ENCODE data around the gene CHSY1.

CHSY1 gene

GRCh38 chr15:101210466-101210865 lies 41.4 kb downstream of the CHSY1 start:
- peak; percentile 7 for DNase-seq

- no peak for DNase-seq
Observed at GRCh38 chr15:101210058-101210457, 41.8 kb downstream of the CHSY1 start.

GRCh38 chr15:101209285-101209845 lies 42.5 kb downstream of the CHSY1 start:
- no peak for DNase-seq

DNA sequence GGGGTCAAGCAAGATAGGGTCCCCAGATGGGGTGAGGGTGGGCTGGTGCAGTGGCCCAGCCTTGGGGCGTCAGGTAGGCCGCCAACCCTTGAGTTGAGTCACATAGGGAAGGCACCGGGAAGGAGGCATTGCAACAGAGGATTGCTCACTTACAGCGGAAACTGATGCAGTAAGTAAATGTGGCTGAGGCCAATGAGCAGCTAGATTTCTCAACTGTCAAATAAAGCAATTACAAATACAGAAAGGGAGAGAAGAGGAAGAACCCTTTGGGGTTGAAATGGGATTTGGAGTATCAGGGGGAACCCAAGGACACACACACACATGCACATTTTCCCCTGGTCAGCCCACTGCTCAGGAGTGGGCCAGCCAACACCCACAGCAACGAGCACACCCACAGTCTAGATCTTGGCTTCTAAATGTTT lies 44.0 kb downstream of the CHSY1 start:
- DNase-seq, result no peak

DNA sequence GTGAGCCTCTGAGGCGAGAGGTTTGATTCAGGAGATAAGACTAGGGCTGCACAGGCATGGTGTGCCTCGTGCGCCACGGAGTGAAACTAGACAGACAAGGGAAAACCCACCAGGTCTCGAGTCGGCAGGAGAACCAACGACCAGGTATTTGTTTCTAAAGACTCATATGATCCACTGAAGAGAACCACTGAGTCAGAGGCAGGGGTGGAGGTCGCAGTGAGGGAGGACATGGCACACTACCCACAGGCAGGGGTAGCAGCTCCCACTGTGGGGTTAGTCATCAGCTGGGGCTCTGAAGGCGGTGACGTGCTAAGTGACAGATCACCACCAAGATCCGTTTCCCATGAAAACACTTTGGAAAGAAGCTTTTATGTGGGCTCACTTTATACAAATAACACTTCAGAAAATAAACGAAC lies 45.7 kb downstream of the CHSY1 start:
- no peak for DNase-seq

- DNase-seq, result no peak
Observed at GRCh38 chr15:101204739-101205535, 46.9 kb downstream of the CHSY1 start.

DNA sequence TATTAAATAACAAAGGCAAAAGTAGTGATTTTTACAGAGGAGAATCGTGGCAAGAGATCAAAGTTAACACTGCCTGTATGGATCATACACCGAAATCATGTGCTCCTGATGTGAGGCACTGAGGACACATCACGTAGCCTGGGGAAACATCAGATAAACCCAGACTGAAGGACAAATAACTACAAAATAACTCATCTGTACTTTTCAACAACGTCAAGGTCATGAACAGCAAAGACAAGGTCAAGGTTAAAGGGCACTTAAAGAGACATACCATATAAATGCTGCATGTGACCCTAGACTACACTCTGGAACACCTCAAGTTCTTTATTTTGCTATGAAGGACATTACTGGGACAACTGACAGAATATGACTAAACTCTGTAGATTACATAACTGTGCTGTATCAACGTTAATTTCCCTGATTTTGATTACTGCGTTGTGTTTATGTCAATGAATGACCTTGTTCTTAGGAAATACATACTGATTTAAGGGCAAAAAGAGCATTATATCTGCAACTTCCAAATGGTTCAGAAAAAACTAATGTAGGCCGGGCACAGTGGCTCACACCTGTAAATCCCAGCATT lies 48.1 kb downstream of the CHSY1 start:
- DNase-seq, result no peak

DNA sequence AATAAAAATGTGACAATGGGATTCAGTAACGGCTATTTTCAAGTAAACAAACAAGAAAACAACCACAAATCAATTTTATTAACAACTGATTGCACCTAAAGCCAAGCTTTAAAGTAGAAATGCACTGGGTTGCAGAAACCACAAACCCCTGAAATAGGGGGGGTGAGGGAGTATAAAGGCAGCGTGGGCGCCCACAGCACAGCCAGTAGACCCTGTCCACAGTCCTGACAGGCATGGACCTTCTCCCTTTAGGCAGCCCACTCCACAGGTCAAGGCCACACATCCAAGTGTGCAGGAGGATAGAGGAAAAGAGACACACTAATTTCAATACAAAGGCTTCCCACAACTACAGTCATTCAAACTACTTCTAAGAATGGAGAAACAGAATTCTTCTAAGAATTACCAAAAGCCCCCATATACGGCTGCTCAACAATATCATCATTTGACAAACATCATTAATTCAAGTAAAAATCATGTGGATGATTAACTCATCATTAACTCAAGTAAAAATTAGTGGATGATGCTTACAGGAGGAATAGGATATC lies 48.7 kb downstream of the CHSY1 start:
- no peak for DNase-seq

DNA sequence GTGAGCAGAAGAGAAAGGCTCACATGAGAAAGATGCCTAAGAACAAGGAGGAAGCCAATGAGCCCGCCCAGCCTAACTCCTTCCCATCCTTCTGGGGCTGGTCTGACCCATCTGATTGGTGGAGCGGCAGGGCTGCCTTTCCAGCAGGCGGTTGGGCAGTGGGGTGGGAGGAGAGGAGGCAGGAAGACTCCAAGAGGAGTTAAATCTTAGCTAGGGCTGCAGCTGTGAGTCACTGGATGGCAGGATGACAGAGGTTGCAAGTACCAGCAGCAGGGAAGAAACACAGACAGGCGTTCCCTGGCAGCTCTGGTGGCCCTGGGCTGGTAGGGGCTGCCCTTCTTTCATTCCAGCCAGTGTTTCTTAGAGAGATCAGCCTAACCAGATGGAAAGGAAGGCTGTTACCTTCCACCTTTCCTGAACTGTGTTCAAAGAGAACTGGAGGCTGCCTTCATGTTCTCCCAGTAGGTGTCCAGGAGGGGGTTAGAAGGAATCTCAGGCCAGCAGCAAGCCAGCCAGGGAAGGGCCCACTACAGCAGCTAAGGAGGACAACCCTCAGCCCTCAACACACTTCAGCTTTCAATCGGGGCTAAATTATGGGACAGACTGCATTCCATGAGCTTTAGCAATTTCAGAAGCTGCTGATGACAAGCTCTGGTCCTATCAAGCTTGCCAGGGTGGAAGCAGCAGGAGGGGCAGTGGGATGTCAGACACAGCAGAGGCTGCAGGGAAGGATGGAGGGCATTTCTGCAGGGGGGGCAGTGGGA lies 50.3 kb downstream of the CHSY1 start:
- DNase-seq, result peak; percentile 68

GRCh38 chr15:101200181-101200580 lies 51.7 kb downstream of the CHSY1 start:
- DNase-seq, result no peak

DNA sequence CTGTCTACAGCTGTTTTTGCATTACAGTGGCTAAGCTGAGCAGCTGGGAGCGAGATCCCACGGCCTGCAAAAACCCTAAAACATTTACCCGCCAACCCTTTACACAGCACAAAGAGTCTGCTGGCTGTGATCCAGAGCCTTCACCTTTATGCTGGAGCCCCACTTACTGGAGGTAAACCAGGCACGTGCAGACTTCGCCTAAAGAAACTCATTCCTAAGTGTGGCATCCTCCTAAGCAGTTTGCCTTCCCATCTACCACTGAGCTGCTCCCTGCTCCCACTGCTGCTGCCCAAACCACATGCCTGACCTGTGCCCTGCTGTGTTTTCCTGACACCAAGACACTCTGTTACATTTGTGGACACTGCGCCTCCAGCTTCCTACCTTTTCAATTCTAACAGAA lies 53.0 kb downstream of the CHSY1 start:
- DNase-seq, result no peak

DNA sequence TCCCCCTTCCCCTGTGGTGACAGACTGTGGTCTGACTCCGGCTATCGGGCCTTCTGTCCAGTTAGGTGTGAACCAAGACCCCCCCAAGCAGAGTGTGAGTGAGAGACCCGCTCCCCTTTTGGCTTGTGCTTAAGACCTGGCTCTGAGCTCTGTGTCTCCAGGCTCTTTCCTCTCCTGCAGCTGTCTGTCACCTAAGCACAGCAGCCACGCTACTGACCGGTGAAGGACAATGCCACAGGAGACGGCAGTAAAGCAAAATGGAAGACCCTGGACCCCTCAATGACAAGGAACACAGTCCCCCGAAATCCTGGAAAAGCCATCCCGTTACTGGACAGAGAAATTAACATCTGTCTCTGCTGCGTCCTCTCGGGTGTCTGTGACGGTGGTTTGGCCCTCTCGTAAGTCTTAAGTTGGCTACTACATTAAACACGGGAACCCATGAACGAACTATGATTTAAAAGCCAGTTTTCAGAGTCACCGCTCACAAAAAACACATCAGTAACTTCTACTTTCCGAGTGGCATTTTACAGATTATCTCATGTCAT lies 53.7 kb downstream of the CHSY1 start:
- no peak for DNase-seq

GRCh38 chr15:101194546-101195125 lies 57.2 kb downstream of the CHSY1 start:
- no peak for DNase-seq

GRCh38 chr15:101193806-101194545 lies 57.9 kb downstream of the CHSY1 start:
- DNase-seq, result no peak

- DNase-seq, result no peak
Observed at GRCh38 chr15:101193120-101193644, 58.7 kb downstream of the CHSY1 start.

GRCh38 chr15:101192081-101192480 lies 59.8 kb downstream of the CHSY1 start:
- no peak for DNase-seq

GRCh38 chr15:101191242-101191641 lies 60.6 kb downstream of the CHSY1 start:
- no peak for DNase-seq

DNA sequence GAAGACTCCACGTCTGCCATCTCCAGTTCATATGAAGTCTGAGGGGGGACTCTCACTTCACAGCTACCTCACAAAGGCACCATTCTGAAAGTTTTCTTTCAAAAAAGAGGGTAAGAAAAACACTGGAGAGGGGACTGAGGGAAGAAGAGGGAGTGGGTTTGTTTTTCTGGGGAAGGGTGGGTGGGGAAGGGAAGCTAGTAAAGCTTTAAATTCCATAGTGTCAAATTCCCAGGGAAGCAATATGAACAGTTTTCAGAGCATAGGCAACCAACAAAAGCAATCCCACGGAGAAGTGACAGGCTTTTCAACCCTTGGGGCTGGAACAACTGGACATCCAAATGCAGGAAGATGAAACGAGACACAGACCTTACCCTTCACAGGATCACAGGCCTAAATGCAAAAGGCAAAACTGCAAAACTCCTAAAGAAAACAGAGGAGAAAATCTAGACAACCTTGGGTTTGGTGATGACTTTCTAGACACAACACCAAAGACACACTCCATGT lies 61.7 kb downstream of the CHSY1 start:
- DNase-seq, result no peak

DNA sequence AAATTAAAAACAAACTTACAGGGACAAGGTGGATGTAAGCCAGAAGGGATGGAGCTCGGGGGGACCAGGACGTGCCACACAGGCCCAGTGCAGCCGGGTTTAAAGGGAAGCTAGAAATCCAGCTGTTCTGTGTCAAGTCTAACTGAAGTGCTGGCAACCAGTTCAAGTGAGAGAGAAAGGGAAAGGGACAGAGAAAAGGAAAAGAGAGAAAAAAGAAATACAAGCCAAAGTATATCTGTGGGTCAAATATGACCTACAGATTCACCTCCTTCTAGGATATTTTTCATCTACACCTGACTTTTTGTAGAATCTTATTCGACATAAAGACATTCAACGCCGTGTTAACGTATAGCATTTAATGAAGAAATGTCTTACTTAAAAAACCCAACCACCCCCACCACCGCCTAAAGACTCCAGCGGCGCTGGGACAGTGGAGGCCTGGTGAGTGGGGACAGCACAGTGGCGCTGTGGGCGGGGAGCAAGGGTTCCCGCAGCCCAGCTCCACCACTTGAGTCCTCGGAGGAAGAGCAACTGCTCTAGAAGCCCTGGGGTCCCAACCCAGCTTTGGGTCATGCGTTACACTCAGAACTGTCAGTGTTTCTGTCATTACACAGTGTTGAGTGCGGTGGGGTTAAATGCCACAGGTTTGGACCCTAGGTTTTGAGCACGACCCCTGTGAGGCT lies 62.3 kb downstream of the CHSY1 start:
- no peak for DNase-seq

- DNase-seq, result no peak
Observed at GRCh38 chr15:101188637-101189408, 63.0 kb downstream of the CHSY1 start.

Measured in NCI-H82 (cell line).